Panc1 (cell line): ENCODE data around the gene RER1.

Experiments used
- CTCF ChIP-seq: fragments of 450-650 bp; IDR thresholded peaks from 2 replicates; pipeline ENCODE4 v1.5.1; 2017; ENCODE audit warnings: mild to moderate bottlenecking
- REST ChIP-seq, 2 experiments: IDR thresholded peaks; 2 replicates each; pipeline ENCODE4 v1.6.1; 2011 to 2012; ENCODE audit warnings: low read depth in 2 of 2, control low read depth in 1 of 2, low read length in 1 of 2, mild to moderate bottlenecking in 1 of 2, moderate library complexity in 1 of 2; ENCODE audit not compliant: insufficient read depth in 1 of 2
- SIN3A ChIP-seq: IDR thresholded peaks from 2 replicates; pipeline ENCODE4 v1.6.1; 2012; ENCODE audit warnings: low read depth, mild to moderate bottlenecking, low read length, moderate library complexity, borderline replicate concordance; ENCODE audit not compliant: insufficient read depth

GRCh38 chr1:2407166-2407990 lies 15.7 kb downstream of the RER1 start:
- TF ChIP-seq CTCF (no peak), REST (IDR thresholded peaks at IDR 0.05; ENCODE audit: insufficient read depth in 1 of 2, low read depth in 2 of 2, low read length in 1 of 2) (no peak), SIN3A (no peak)
